ENCODE results near the gene GPR87. TPM values are rescaled to one million over a fixed set of nuclear protein-coding genes. Genes with fewer than 3 reads are reported as not detected.

The GPR87 gene
- total RNA-seq, 2 donors from 2014 or later = not detected

GRCh38 chr3:151262871-151263525 lies 53.6 kb downstream of the GPR87 start:
- H3K9me3 Mint-ChIP-seq = no peaks in the 10 kb centered on the region
- Histone ChIP-seq H3K4me3 (ENCODE audit: low read length) (no peak overlapping the region), H3K27ac (ENCODE audit: low read depth, low read length) (no peak overlapping the region), H3K4me1 (ENCODE audit: control insufficient read depth, insufficient read depth, low read length) (peaks cover 5% of the 10 kb centered on the region), H3K9me3 (ENCODE audit: control insufficient read depth, low read length) (no peaks in the 10 kb centered on the region), H3K27me3 (ENCODE audit: control insufficient read depth, insufficient read depth, low read length, poor library complexity, severe bottlenecking) (no peaks in the 10 kb centered on the region), H3K9ac (ENCODE audit: extremely low read depth, low read length, poor library complexity, severe bottlenecking) (no peak overlapping the region), H3K36me3 (ENCODE audit: control insufficient read depth, insufficient read depth, low read length) (no peaks in the 10 kb centered on the region)
- H3K4me1 Mint-ChIP-seq = peaks cover 20% of the 10 kb centered on the region
- no peak for DNase-seq
- H3K4me3 Mint-ChIP-seq = no peak overlapping the region
- TF ChIP-seq CTCF (conservative IDR thresholded peaks at IDR 0.05) = peak; percentile 22
- no peak overlapping the region for H3K27ac Mint-ChIP-seq
- no peaks in the 10 kb centered on the region for H3K36me3 Mint-ChIP-seq (ENCODE audit: low read depth)
- H3K27me3 Mint-ChIP-seq (ENCODE audit: insufficient read depth) = no peaks in the 10 kb centered on the region
- 91 to 93% methylated on average over 8 of the region's 8 CpGs for WGBS, 2 experiments (ENCODE audit: insufficient coverage in 1 of 2, insufficient read length in 1 of 2)

GRCh38 chr3:151259664-151260063 lies 57.0 kb downstream of the GPR87 start:
- H3K9me3 Mint-ChIP-seq = no peaks in the 10 kb centered on the region
- WGBS, 2 experiments (ENCODE audit: insufficient coverage in 1 of 2, insufficient read length in 1 of 2) = 63 to 86% methylated on average over 1 to 3 of the region's 3 CpGs
- no peaks in the 10 kb centered on the region for H3K27me3 ChIP-seq (ENCODE audit: control insufficient read depth, insufficient read depth, low read length, poor library complexity, severe bottlenecking)
- H3K4me1 Mint-ChIP-seq = peaks cover 13% of the 10 kb centered on the region
- H3K4me3 Mint-ChIP-seq = no peak overlapping the region
- no peak overlapping the region for H3K27ac Mint-ChIP-seq
- peak overlapping the region; percentile 1 for H3K4me3 ChIP-seq (ENCODE audit: low read length)
- no peaks in the 10 kb centered on the region for H3K36me3 ChIP-seq (ENCODE audit: control insufficient read depth, insufficient read depth, low read length)
- no peak overlapping the region for H3K9ac ChIP-seq (ENCODE audit: extremely low read depth, low read length, poor library complexity, severe bottlenecking)
- no peak overlapping the region for H3K27ac ChIP-seq (ENCODE audit: low read depth, low read length)
- H3K4me1 ChIP-seq (ENCODE audit: control insufficient read depth, insufficient read depth, low read length) = peaks cover 5% of the 10 kb centered on the region
- H3K9me3 ChIP-seq (ENCODE audit: control insufficient read depth, low read length) = no peaks in the 10 kb centered on the region
- no peak for DNase-seq
- H3K27me3 Mint-ChIP-seq (ENCODE audit: insufficient read depth) = no peaks in the 10 kb centered on the region
- TF ChIP-seq CTCF (conservative IDR thresholded peaks at IDR 0.05) = no peak
- H3K36me3 Mint-ChIP-seq (ENCODE audit: low read depth) = no peaks in the 10 kb centered on the region

GRCh38 chr3:151256749-151257148 lies 59.9 kb downstream of the GPR87 start:
- Histone ChIP-seq H3K4me1 (ENCODE audit: control insufficient read depth, insufficient read depth, low read length) (peaks cover 5% of the 10 kb centered on the region), H3K4me3 (ENCODE audit: low read length) (no peak overlapping the region), H3K9ac (ENCODE audit: extremely low read depth, low read length, poor library complexity, severe bottlenecking) (no peak overlapping the region), H3K36me3 (ENCODE audit: control insufficient read depth, insufficient read depth, low read length) (no peaks in the 10 kb centered on the region), H3K27me3 (ENCODE audit: control insufficient read depth, insufficient read depth, low read length, poor library complexity, severe bottlenecking) (no peaks in the 10 kb centered on the region), H3K27ac (ENCODE audit: low read depth, low read length) (no peak overlapping the region), H3K9me3 (ENCODE audit: control insufficient read depth, low read length) (no peaks in the 10 kb centered on the region)
- no peak for DNase-seq
- Mint-ChIP-seq H3K4me3 (no peak overlapping the region), H3K27ac (no peak overlapping the region), H3K27me3 (ENCODE audit: insufficient read depth) (no peaks in the 10 kb centered on the region), H3K9me3 (no peaks in the 10 kb centered on the region), H3K36me3 (ENCODE audit: low read depth) (no peaks in the 10 kb centered on the region), H3K4me1 (peaks cover 9% of the 10 kb centered on the region)
- 94 to 100% methylated on average over 1 of the region's 1 CpG for WGBS, 2 experiments (ENCODE audit: insufficient coverage in 1 of 2, insufficient read length in 1 of 2)
- TF ChIP-seq CTCF (conservative IDR thresholded peaks at IDR 0.05) = no peak

Measured in endodermal cell (in vitro differentiated cells).